Endodermal cell (in vitro differentiated cells): Measurements from ENCODE around the gene UMAD1. TPM values are rescaled to one million over a fixed set of nuclear protein-coding genes. Genes with fewer than 3 reads are reported as not detected.

Source experiments
- DNase-seq: peaks from one replicate; pipeline ENCODE4 v3.0.0-alpha.2; 2017
- H3K27ac ChIP-seq: 2 replicates; pipeline ENCODE4 v1.5.1; 2013; ENCODE audit warnings: mild to moderate bottlenecking, low read depth, low read length, moderate library complexity
- H3K27me3 ChIP-seq: 2 replicates; pipeline ENCODE4 v1.6.1; 2013; ENCODE audit warnings: mild to moderate bottlenecking, low read length, moderate library complexity; ENCODE audit not compliant: insufficient read depth, control insufficient read depth, poor library complexity, severe bottlenecking
- H3K36me3 ChIP-seq: 2 replicates; pipeline ENCODE4 v1.7.0; 2013; ENCODE audit warnings: mild to moderate bottlenecking, low read length, moderate library complexity; ENCODE audit not compliant: control insufficient read depth, insufficient read depth
- H3K4me1 ChIP-seq: one replicate; pipeline ENCODE4 v1.7.0; 2013; ENCODE audit warnings: low read length; ENCODE audit not compliant: control insufficient read depth, insufficient read depth
- H3K4me3 ChIP-seq: 2 replicates; pipeline ENCODE4 v1.5.1; 2013; ENCODE audit warnings: mild to moderate bottlenecking, low read length, moderate library complexity
- H3K9ac ChIP-seq: 2 replicates; pipeline ENCODE4 v1.6.1; 2013; ENCODE audit warnings: mild to moderate bottlenecking, low read length, moderate library complexity; ENCODE audit not compliant: poor library complexity, severe bottlenecking; ENCODE audit errors: extremely low read depth
- H3K9me3 ChIP-seq: 2 replicates; pipeline ENCODE4 v1.6.1; 2013; ENCODE audit warnings: mild to moderate bottlenecking, low read length, moderate library complexity; ENCODE audit not compliant: control insufficient read depth
- H3K27ac Mint-ChIP-seq: 2 replicates; pipeline ENCODE4 v1.8.0; 2020; ENCODE audit warnings: mixed read lengths
- H3K27me3 Mint-ChIP-seq: 2 replicates; pipeline ENCODE4 v1.8.0; 2021; ENCODE audit warnings: mild to moderate bottlenecking, mixed read lengths; ENCODE audit not compliant: insufficient read depth
- H3K36me3 Mint-ChIP-seq: 2 replicates; pipeline ENCODE4 v1.8.0; 2020; ENCODE audit warnings: low read depth, mixed read lengths
- H3K4me1 Mint-ChIP-seq: 2 replicates; pipeline ENCODE4 v1.8.0; 2020; ENCODE audit warnings: mixed read lengths
- H3K4me3 Mint-ChIP-seq: 2 replicates; pipeline ENCODE4 v1.8.0; 2020; ENCODE audit warnings: mild to moderate bottlenecking, moderate library complexity, mixed read lengths
- H3K9me3 Mint-ChIP-seq: 2 replicates; pipeline ENCODE4 v1.8.0; 2020; ENCODE audit warnings: mild to moderate bottlenecking, mixed read lengths
- whole genome bisulfite sequencing, 2 experiments: methylation state at CpG; one replicate each; pipeline versions ENCODE4 v1.1.5 to v1.1.7; 2013; ENCODE audit warnings: missing lambda C conversion rate in 2 of 2, mixed read lengths in 1 of 2; ENCODE audit not compliant: insufficient coverage in 1 of 2, insufficient read length in 1 of 2; 5-methylcytosine and 5-hydroxymethylcytosine counted together
- total RNA-seq, 2 donors: library from RNA; stranded (reverse); fragmentation: NEBNext Ultra II Directional in 1 of 2; extraction: Animal tissue kit (Norgen Biotek cat#: 25700) in 1 of 2; gene quantifications; 2 replicates in 1 of 2; 3 replicates in 1 of 2; pipeline ENCODE4 v1.2.1, GENCODE V29; 2021
- TF ChIP-seq, protein P1 (sequence below): fragments of 200-600 bp; sonication (generic); conservative IDR thresholded peaks from 2 replicates; pipeline ENCODE4 v1.5.0; 2021; ENCODE audit warnings: antibody characterized with exemption, mild to moderate bottlenecking

Gene UMAD1
- total RNA-seq, 2 donors from 2014 or later: 9.7 to 10.3 TPM

DNA sequence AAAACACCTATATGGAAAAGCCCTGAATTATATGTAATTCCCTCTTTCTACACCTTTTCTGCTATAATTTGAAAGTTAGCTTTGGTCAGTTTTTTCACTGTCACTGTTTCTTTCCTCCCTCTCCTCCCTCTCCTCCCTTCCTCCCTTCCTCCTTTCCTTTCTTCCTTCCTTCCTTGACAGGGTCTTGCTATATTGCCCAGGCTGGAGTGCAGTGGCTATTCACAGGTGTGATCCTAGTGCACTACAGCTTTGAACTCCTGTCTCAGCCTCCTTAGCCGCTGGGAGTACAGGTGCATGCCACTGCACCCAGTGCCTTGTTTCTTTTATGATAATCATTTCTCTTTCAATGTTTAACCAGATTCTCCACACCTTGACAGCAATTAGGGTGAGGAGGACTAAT, 22.1 kb upstream of the UMAD1 start:
- Histone ChIP-seq H3K27me3 (no peaks in the 10 kb centered on the region), H3K4me1 (no peaks in the 10 kb centered on the region), H3K36me3 (no peaks in the 10 kb centered on the region), H3K9ac (no peak overlapping the region), H3K4me3 (no peak overlapping the region), H3K27ac (no peak overlapping the region), H3K9me3 (no peaks in the 10 kb centered on the region)
- Mint-ChIP-seq H3K36me3 (no peaks in the 10 kb centered on the region), H3K9me3 (no peaks in the 10 kb centered on the region), H3K4me1 (no peaks in the 10 kb centered on the region), H3K4me3 (no peak overlapping the region), H3K27me3 (peaks cover 4% of the 10 kb centered on the region), H3K27ac (no peak overlapping the region)
- 90 to 100% methylated on average over 1 of the region's 1 CpG for WGBS, 2 experiments
- no peak for DNase-seq
- TF ChIP-seq, protein P1, sequence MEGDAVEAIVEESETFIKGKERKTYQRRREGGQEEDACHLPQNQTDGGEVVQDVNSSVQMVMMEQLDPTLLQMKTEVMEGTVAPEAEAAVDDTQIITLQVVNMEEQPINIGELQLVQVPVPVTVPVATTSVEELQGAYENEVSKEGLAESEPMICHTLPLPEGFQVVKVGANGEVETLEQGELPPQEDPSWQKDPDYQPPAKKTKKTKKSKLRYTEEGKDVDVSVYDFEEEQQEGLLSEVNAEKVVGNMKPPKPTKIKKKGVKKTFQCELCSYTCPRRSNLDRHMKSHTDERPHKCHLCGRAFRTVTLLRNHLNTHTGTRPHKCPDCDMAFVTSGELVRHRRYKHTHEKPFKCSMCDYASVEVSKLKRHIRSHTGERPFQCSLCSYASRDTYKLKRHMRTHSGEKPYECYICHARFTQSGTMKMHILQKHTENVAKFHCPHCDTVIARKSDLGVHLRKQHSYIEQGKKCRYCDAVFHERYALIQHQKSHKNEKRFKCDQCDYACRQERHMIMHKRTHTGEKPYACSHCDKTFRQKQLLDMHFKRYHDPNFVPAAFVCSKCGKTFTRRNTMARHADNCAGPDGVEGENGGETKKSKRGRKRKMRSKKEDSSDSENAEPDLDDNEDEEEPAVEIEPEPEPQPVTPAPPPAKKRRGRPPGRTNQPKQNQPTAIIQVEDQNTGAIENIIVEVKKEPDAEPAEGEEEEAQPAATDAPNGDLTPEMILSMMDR: no peak

GRCh38 chr7:7620236-7620635, 20.3 kb upstream of the UMAD1 start:
- Mint-ChIP-seq H3K36me3 (no peaks in the 10 kb centered on the region), H3K27ac (no peak overlapping the region), H3K27me3 (peaks cover 4% of the 10 kb centered on the region), H3K4me3 (no peak overlapping the region), H3K4me1 (no peaks in the 10 kb centered on the region), H3K9me3 (no peaks in the 10 kb centered on the region)
- 87 to 100% methylated on average over 1 of the region's 1 CpG for WGBS, 2 experiments
- Histone ChIP-seq H3K9ac (no peak overlapping the region), H3K36me3 (no peaks in the 10 kb centered on the region), H3K4me1 (no peaks in the 10 kb centered on the region), H3K27me3 (no peaks in the 10 kb centered on the region), H3K4me3 (no peak overlapping the region), H3K9me3 (no peaks in the 10 kb centered on the region), H3K27ac (no peak overlapping the region)
- DNase-seq: no peak
- TF ChIP-seq, protein P1: no peak

- TF ChIP-seq, protein P1: no peak
- no peak overlapping the region for H3K27ac Mint-ChIP-seq
- peaks cover 5% of the 10 kb centered on the region for H3K9me3 Mint-ChIP-seq
- Histone ChIP-seq H3K27ac (no peak overlapping the region), H3K27me3 (no peaks in the 10 kb centered on the region), H3K4me1 (no peaks in the 10 kb centered on the region), H3K9ac (no peak overlapping the region), H3K36me3 (no peaks in the 10 kb centered on the region), H3K9me3 (peaks cover 5% of the 10 kb centered on the region), H3K4me3 (no peak overlapping the region)
- H3K4me3 Mint-ChIP-seq: no peak overlapping the region
- no peaks in the 10 kb centered on the region for H3K4me1 Mint-ChIP-seq
- no peak for DNase-seq
- H3K27me3 Mint-ChIP-seq: peaks cover 4% of the 10 kb centered on the region
- H3K36me3 Mint-ChIP-seq: no peaks in the 10 kb centered on the region
Measured at GRCh38 chr7:7620644-7621210, 19.8 kb upstream of the UMAD1 start.
